Thyroid gland (tissue), 4 donors: ENCODE results near the gene ANK3.

Experiments used
- POLR2A ChIP-seq, 2 donors: fragments of 450-650 bp; IDR thresholded peaks; one replicate each; pipeline ENCODE4 v1.6.1; 2017; ENCODE audit warnings: antibody characterized with exemption in 2 of 2, mild to moderate bottlenecking in 2 of 2, moderate library complexity in 1 of 2
- TF ChIP-seq, protein P1 (sequence below), 6 experiments: fragments of 200-600 bp in 3 of 6; fragments of 450-650 bp in 3 of 6; sonication (generic) in 3 of 6; IDR thresholded peaks; one replicate each; pipeline ENCODE4 v1.5.1; 2016 to 2019; ENCODE audit warnings: antibody characterized with exemption in 6 of 6, mild to moderate bottlenecking in 2 of 6, inconsistent platforms in 1 of 6, moderate library complexity in 1 of 6

DNA sequence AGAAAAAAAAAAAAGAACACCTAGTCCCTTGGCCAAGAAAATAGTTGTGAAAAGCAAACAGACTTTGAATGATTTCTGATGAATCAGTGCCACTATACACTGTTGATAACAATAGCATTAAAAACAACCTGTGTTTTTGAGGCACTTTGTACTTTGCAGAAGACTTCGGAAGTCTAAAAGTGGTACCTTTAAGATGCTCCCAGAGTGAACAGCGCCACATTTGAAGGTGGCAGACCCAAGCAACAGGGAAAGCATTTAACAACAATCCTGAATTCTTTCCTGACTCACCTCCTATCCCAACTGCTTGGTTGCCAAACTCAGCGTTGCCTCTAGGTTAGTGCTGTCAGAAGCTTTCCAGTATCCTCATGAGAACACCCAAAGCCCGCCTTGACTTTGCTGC is 380.9 kb downstream of the ANK3 start:
- no peak for TF ChIP-seq POLR2A (IDR thresholded peaks at IDR 0.05)
- TF ChIP-seq, protein P1, sequence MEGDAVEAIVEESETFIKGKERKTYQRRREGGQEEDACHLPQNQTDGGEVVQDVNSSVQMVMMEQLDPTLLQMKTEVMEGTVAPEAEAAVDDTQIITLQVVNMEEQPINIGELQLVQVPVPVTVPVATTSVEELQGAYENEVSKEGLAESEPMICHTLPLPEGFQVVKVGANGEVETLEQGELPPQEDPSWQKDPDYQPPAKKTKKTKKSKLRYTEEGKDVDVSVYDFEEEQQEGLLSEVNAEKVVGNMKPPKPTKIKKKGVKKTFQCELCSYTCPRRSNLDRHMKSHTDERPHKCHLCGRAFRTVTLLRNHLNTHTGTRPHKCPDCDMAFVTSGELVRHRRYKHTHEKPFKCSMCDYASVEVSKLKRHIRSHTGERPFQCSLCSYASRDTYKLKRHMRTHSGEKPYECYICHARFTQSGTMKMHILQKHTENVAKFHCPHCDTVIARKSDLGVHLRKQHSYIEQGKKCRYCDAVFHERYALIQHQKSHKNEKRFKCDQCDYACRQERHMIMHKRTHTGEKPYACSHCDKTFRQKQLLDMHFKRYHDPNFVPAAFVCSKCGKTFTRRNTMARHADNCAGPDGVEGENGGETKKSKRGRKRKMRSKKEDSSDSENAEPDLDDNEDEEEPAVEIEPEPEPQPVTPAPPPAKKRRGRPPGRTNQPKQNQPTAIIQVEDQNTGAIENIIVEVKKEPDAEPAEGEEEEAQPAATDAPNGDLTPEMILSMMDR (IDR thresholded peaks at IDR 0.05): no peak
